ENCODE data around the gene KIAA0232. TPM values are rescaled to one million over a fixed set of nuclear protein-coding genes. Genes with fewer than 3 reads are reported as not detected.
A peak's percentile ranks its signal among the peaks of the same experiment; 100 is the strongest.

KIAA0232 gene
- total and polyA plus RNA-seq, 2 experiments from 2014 or later, result 20.6 to 21.7 TPM

DNA sequence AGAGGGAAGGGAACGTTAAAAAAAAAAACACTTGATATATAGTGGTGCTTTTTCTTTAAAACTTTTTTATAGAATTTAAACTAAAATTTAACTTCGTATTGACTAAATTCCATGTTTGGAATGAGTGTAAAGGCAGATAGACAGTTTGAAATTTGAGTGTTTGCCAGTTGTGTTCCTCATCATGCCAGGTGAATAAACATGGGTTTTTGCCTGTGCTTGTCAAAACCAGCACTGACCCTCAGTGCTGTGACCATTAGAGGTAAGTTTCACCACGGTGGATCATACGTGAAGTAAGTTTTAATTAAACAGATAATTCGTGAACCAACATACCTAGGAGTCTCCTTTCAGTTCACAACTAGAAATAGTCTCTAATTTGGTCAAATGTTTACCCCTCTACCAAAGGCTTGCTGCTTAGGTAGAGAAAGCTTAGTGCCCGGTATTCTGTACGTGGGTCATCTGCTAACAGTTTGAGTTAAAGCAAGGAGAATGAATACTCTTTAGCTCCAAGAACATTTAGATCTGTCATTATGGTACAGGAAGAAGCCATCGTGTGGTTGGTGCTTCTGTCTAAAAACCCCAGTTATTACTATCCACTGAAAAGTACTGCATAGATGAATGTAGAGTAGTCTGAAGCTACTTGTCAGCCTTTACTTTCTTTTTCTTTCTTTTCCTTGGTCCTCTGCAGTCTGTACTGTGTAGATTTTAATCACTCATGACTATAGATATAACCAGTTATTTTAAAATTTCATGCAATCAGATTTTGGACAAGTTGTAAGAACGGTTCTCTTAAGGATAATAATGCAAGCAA is 32.7 kb downstream of the KIAA0232 start:
- peaks cover 18% of the 10 kb centered on the region; the same call in 1 of the 2 replicates for H4K20me1 ChIP-seq (ENCODE audit: insufficient read depth)
- H3K4me1 ChIP-seq (ENCODE audit: insufficient read depth), result no peaks in the 10 kb centered on the region
- no peak overlapping the region for H3K27ac ChIP-seq
- no peak overlapping the region for H3K4me2 ChIP-seq (ENCODE audit: unreplicated experiment)
- in situ Hi-C loops (cut with MboI), result no loop called here
- H3K9ac ChIP-seq, result no peak overlapping the region
- no peaks in the 10 kb centered on the region for H3K9me2 ChIP-seq (ENCODE audit: insufficient read depth)
- WGBS, 2 experiments (ENCODE audit: low coverage in 1 of 2, low lambda C conversion rate in 2 of 2, missing lambda C conversion rate in 2 of 2), result 97% methylated on average over 9 of the region's 9 CpGs
- no peaks in the 10 kb centered on the region for H3K9me3 ChIP-seq (ENCODE audit: low read depth)
- TF ChIP-seq EZH2phosphoT487 (IDR thresholded peaks at IDR 0.05; ENCODE audit: insufficient read depth, low read depth) (no peak), EZH2 (IDR thresholded peaks at IDR 0.05; ENCODE audit: insufficient read depth, poor library complexity, severe bottlenecking) (no peak)
- 0 out of 2 replicates have a peak, but pooled peaks cover 4% of the 10 kb centered on the region for H3F3A ChIP-seq (ENCODE audit: insufficient read depth)
- no peak overlapping the region for H3K4me3 ChIP-seq
- H3K79me2 ChIP-seq (ENCODE audit: insufficient read depth), result peaks cover 100% of the 10 kb centered on the region
- no peak overlapping the region for H2AFZ ChIP-seq
- no peak for DNase-seq
- H3K27me3 ChIP-seq (replicated peaks; ENCODE audit: insufficient read depth), result no peaks in the 10 kb centered on the region
- no peaks in the 10 kb centered on the region; the same call in 1 of the 2 replicates for H3K36me3 ChIP-seq (ENCODE audit: low read depth)

- Histone ChIP-seq H3K9ac (no peak overlapping the region), H3K4me1 (ENCODE audit: insufficient read depth) (peaks cover 6% of the 10 kb centered on the region; the same call in 1 of the 2 replicates), H3K79me2 (ENCODE audit: insufficient read depth) (peaks cover 96% of the 10 kb centered on the region), H3K9me2 (ENCODE audit: insufficient read depth) (no peaks in the 10 kb centered on the region), H3F3A (ENCODE audit: insufficient read depth) (peaks cover 11% of the 10 kb centered on the region), H3K36me3 (ENCODE audit: low read depth) (peaks cover under 1% of the 10 kb centered on the region; the same call in 1 of the 2 replicates), H2AFZ (no peak overlapping the region), H3K4me3 (no peak overlapping the region), H4K20me1 (ENCODE audit: insufficient read depth) (peaks cover 26% of the 10 kb centered on the region), H3K27me3 (replicated peaks; ENCODE audit: insufficient read depth) (no peaks in the 10 kb centered on the region), H3K9me3 (ENCODE audit: low read depth) (no peaks in the 10 kb centered on the region), H3K4me2 (ENCODE audit: unreplicated experiment) (no peak overlapping the region), H3K27ac (no peak overlapping the region)
- no peak for TF ChIP-seq EZH2phosphoT487 (IDR thresholded peaks at IDR 0.05; ENCODE audit: insufficient read depth, low read depth)
- no peak for TF ChIP-seq EZH2 (IDR thresholded peaks at IDR 0.05; ENCODE audit: insufficient read depth, poor library complexity, severe bottlenecking)
- DNase-seq, result no peak
- in situ Hi-C loops (cut with MboI), result no loop called here
- 100% methylated on average over 1 of the region's 1 CpG for WGBS, 2 experiments (ENCODE audit: low coverage in 1 of 2, low lambda C conversion rate in 2 of 2, missing lambda C conversion rate in 2 of 2)
These were observed 36.8 kb downstream of the KIAA0232 start for GRCh38 chr4:6819295-6819694.

GRCh38 chr4:6820695-6821094 is 38.2 kb downstream of the KIAA0232 start:
- H3K27ac ChIP-seq, result no peak overlapping the region
- H3K79me2 ChIP-seq (ENCODE audit: insufficient read depth), result peaks cover 96% of the 10 kb centered on the region

DNA sequence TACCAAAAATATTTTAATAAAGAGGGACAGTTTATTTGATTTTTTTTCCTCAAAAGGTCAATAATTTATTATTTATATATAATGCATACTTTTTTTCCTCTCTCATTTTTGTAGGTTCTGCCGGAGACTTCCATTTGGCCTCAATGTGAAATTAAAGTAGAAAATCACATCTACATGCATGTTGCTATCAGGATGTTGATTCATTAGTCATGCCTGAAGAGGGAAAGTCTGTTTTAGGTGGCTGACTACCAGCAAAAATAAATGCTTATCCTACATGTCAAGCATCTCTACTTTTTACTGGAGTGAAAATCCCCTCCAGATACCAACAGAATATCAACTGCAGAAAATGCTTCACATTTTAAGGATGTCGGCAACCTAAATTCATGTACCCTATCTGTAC is 41.5 kb downstream of the KIAA0232 start:
- H3K9me3 ChIP-seq (ENCODE audit: low read depth), result no peaks in the 10 kb centered on the region
- peaks cover 96% of the 10 kb centered on the region for H3K79me2 ChIP-seq (ENCODE audit: insufficient read depth)
- WGBS, 2 experiments (ENCODE audit: low coverage in 1 of 2, low lambda C conversion rate in 2 of 2, missing lambda C conversion rate in 2 of 2), result 94% methylated on average over 2 of the region's 2 CpGs
- H2AFZ ChIP-seq, result no peak overlapping the region
- no peak overlapping the region for H3K4me2 ChIP-seq (ENCODE audit: unreplicated experiment)
- TF ChIP-seq EZH2 (IDR thresholded peaks at IDR 0.05; ENCODE audit: insufficient read depth, poor library complexity, severe bottlenecking) (no peak), EZH2phosphoT487 (IDR thresholded peaks at IDR 0.05; ENCODE audit: insufficient read depth, low read depth) (no peak)
- H3K27me3 ChIP-seq (replicated peaks; ENCODE audit: insufficient read depth), result no peaks in the 10 kb centered on the region
- peaks cover 12% of the 10 kb centered on the region; the same call in 1 of the 2 replicates for H3K4me1 ChIP-seq (ENCODE audit: insufficient read depth)
- peaks cover 9% of the 10 kb centered on the region for H3K36me3 ChIP-seq (ENCODE audit: low read depth)
- no peaks in the 10 kb centered on the region for H3K9me2 ChIP-seq (ENCODE audit: insufficient read depth)
- no peak overlapping the region for H3K4me3 ChIP-seq
- in situ Hi-C loops (cut with MboI), result no loop called here
- peak; percentile 17 for DNase-seq
- H3K9ac ChIP-seq, result no peak overlapping the region
- H3F3A ChIP-seq (ENCODE audit: insufficient read depth), result peaks cover 21% of the 10 kb centered on the region
- H3K27ac ChIP-seq, result no peak overlapping the region
- peaks cover 16% of the 10 kb centered on the region for H4K20me1 ChIP-seq (ENCODE audit: insufficient read depth)

More at GRCh38 chr4:6820695-6821094, 38.2 kb downstream of the KIAA0232 start:
- Histone ChIP-seq H3K9me3 (ENCODE audit: low read depth) (no peaks in the 10 kb centered on the region), H3K4me1 (ENCODE audit: insufficient read depth) (peaks cover 12% of the 10 kb centered on the region; the same call in 1 of the 2 replicates), H2AFZ (no peak overlapping the region), H3K9me2 (ENCODE audit: insufficient read depth) (no peaks in the 10 kb centered on the region), H3K36me3 (ENCODE audit: low read depth) (peaks cover 9% of the 10 kb centered on the region), H4K20me1 (ENCODE audit: insufficient read depth) (peaks cover 26% of the 10 kb centered on the region), H3K27me3 (replicated peaks; ENCODE audit: insufficient read depth) (no peaks in the 10 kb centered on the region), H3K4me3 (no peak overlapping the region), H3F3A (ENCODE audit: insufficient read depth) (peaks cover 25% of the 10 kb centered on the region), H3K4me2 (ENCODE audit: unreplicated experiment) (no peak overlapping the region), H3K9ac (no peak overlapping the region)
- in situ Hi-C loops (cut with MboI), result no loop called here
- 95 to 100% methylated on average over 1 of the region's 1 CpG for WGBS, 2 experiments (ENCODE audit: low coverage in 1 of 2, low lambda C conversion rate in 2 of 2, missing lambda C conversion rate in 2 of 2)
- TF ChIP-seq EZH2 (IDR thresholded peaks at IDR 0.05; ENCODE audit: insufficient read depth, poor library complexity, severe bottlenecking) (no peak), EZH2phosphoT487 (IDR thresholded peaks at IDR 0.05; ENCODE audit: insufficient read depth, low read depth) (no peak)
- DNase-seq, result no peak

Data from GM23248 (cell line).